GM12878 (cell line): Measurements from ENCODE around the gene TMEM255A. TPM values are rescaled to one million over a fixed set of nuclear protein-coding genes. Genes with fewer than 3 reads are reported as not detected.

ENCODE experiments used
- ATAC-seq: fragments of 200-7000 bp; cut with Tn5 transposase; 3 replicates; pipeline ENCODE4 v1.9.1; 2020; ENCODE audit warnings: mild to moderate bottlenecking, moderate library complexity
- BruUV-seq: library from RNA; stranded (reverse); fragments of 400-500 nt; replicated peaks from 2 replicates; lab custom pipeline; 2021; lab: Mats Ljungman, UMichigan
- CTCF ChIA-PET: fragments of 300-600 bp; sonication (Branson Sonifier 250); formaldehyde crosslinking; extraction: SDS; loops from one replicate; lab custom pipeline; 2021; ENCODE audit warnings: inconsistent platforms; lab: Yijun Ruan, JAX
- POLR2A ChIA-PET: fragments of 350-600 bp; formaldehyde crosslinking; extraction: SDS; loops from one replicate; lab custom pipeline; 2021; ENCODE audit warnings: inconsistent platforms; lab: Charles Lee
- RAD21 ChIA-PET: fragments of 300-600 bp; sonication (Branson Sonifier 250); formaldehyde crosslinking; loops from one replicate; lab custom pipeline; 2023; ENCODE audit warnings: antibody characterized with exemption; ENCODE audit not compliant: unreplicated experiment; lab: Charles Lee
- SMC1A ChIA-PET: fragments of 300-600 bp; sonication (Branson Sonifier 250); formaldehyde crosslinking; loops from one replicate; lab custom pipeline; 2023; ENCODE audit not compliant: unreplicated experiment, uncharacterized antibody; lab: Charles Lee
- DNase-seq: peaks from one replicate; pipeline ENCODE4 v3.0.0-alpha.2; 2011; ENCODE audit warnings: low read depth, low spot score
- FAIRE-seq: peaks from 3 replicates; lab custom pipeline; 2011; peaks lifted over from hg19 to GRCh38; lab: Jason Lieb, UNC
- H2AFZ ChIP-seq: 2 replicates; pipeline ENCODE4 v1.6.0; 2011; ENCODE audit warnings: low read depth, low read length, control low read depth; ENCODE audit not compliant: control insufficient read depth
- H3K27ac ChIP-seq: 2 replicates; pipeline ENCODE4 v1.5.1; 2011; ENCODE audit warnings: control low read depth; ENCODE audit not compliant: control insufficient read depth, insufficient read depth
- H3K27me3 ChIP-seq, 2 experiments: replicated peaks in 1 of 2; 2 replicates each; pipeline versions ENCODE4 v1.6.0 to v1.6.1; 2011; ENCODE audit warnings: low read length in 1 of 2; ENCODE audit not compliant: control insufficient read depth in 2 of 2, insufficient read depth in 2 of 2
- H3K36me3 ChIP-seq, 2 experiments: 2 replicates each; pipeline ENCODE4 v1.5.1; 2011; ENCODE audit warnings: low read length in 1 of 2; ENCODE audit not compliant: control insufficient read depth in 2 of 2, insufficient read depth in 2 of 2
- H3K4me1 ChIP-seq: 2 replicates; pipeline ENCODE4 v1.6.1; 2011; ENCODE audit warnings: mild to moderate bottlenecking, low read length, moderate library complexity, mixed read lengths; ENCODE audit not compliant: control insufficient read depth, insufficient read depth
- H3K4me2 ChIP-seq: 2 replicates; pipeline ENCODE4 v1.6.0; 2011; ENCODE audit warnings: control low read depth; ENCODE audit not compliant: control insufficient read depth, insufficient read depth
- H3K4me3 ChIP-seq: fragments of 200-600 bp; sonication (generic); 2 replicates; pipeline ENCODE4 v1.5.1; 2016
- H3K79me2 ChIP-seq: 2 replicates; pipeline ENCODE4 v1.6.0; 2011; ENCODE audit warnings: low read length; ENCODE audit not compliant: control insufficient read depth, insufficient read depth
- H3K9ac ChIP-seq: 2 replicates; pipeline ENCODE4 v1.8.0; 2011; ENCODE audit warnings: low read length, control low read depth, mixed read lengths; ENCODE audit not compliant: control insufficient read depth, insufficient read depth
- H3K9me3 ChIP-seq: replicated peaks from 3 replicates; pipeline ENCODE4 v1.5.1; 2011; ENCODE audit warnings: mild to moderate bottlenecking, low read length; ENCODE audit not compliant: control insufficient read depth, insufficient read depth
- H4K20me1 ChIP-seq: 2 replicates; pipeline ENCODE4 v1.6.0; 2011; ENCODE audit not compliant: control insufficient read depth, insufficient read depth
- BACH1 ChIP-seq: fragments of 450-650 bp; IDR thresholded peaks from 2 replicates; pipeline ENCODE4 v1.6.1; 2017; ENCODE audit warnings: mild to moderate bottlenecking, borderline replicate concordance
- CBFB ChIP-seq: IDR thresholded peaks from 2 replicates; pipeline ENCODE4 v1.6.1; 2016; ENCODE audit warnings: antibody characterized with exemption, low read depth
- ELK1 ChIP-seq: IDR thresholded peaks from 2 replicates; pipeline ENCODE4 v1.6.1; 2012; ENCODE audit warnings: low read depth, low read length, improper control_type of control experiment
- ESRRA ChIP-seq: IDR thresholded peaks from 2 replicates; pipeline ENCODE4 v1.6.1; 2012; ENCODE audit warnings: mild to moderate bottlenecking, low read length, improper control_type of control experiment
- FOXM1 ChIP-seq: IDR thresholded peaks from 2 replicates; pipeline ENCODE4 v1.6.1; 2012; ENCODE audit warnings: low read depth, mild to moderate bottlenecking, inconsistent platforms, low read length, moderate library complexity
- IKZF1 ChIP-seq: fragments of 450-650 bp; conservative IDR thresholded peaks from 2 replicates; pipeline ENCODE4 v1.6.1; 2017; ENCODE audit warnings: antibody characterized with exemption, mild to moderate bottlenecking
- IKZF2 ChIP-seq, 2 experiments: fragments of 450-650 bp; IDR thresholded peaks; 2 replicates each; pipeline ENCODE4 v1.6.1; 2017; ENCODE audit warnings: mild to moderate bottlenecking in 2 of 2, moderate library complexity in 2 of 2
- JUNB ChIP-seq: IDR thresholded peaks from 2 replicates; pipeline ENCODE4 v1.6.1; 2016; ENCODE audit warnings: antibody characterized with exemption, mild to moderate bottlenecking
- KLF5 ChIP-seq: fragments of 450-650 bp; IDR thresholded peaks from 2 replicates; pipeline ENCODE4 v1.6.1; 2014; ENCODE audit warnings: mild to moderate bottlenecking; ENCODE audit not compliant: partially characterized antibody
- NFYB ChIP-seq: IDR thresholded peaks from 2 replicates; pipeline ENCODE4 v1.6.1; 2011; ENCODE audit warnings: low read depth, mild to moderate bottlenecking, low read length, improper control_type of control experiment, moderate library complexity; ENCODE audit not compliant: insufficient read depth
- PML ChIP-seq: IDR thresholded peaks from 2 replicates; pipeline ENCODE4 v1.6.1; 2012; ENCODE audit warnings: low read length, inconsistent platforms
- POU2F2 ChIP-seq: IDR thresholded peaks from 3 replicates; pipeline ENCODE4 v1.6.1; 2011; ENCODE audit warnings: low read depth, mild to moderate bottlenecking, low read length, borderline replicate concordance
- SKIL ChIP-seq: fragments of 450-650 bp; IDR thresholded peaks from 2 replicates; pipeline ENCODE4 v1.6.1; 2017; ENCODE audit warnings: mild to moderate bottlenecking, low read depth, inconsistent platforms; ENCODE audit not compliant: poor library complexity, severe bottlenecking
- SMAD5 ChIP-seq: IDR thresholded peaks from 2 replicates; pipeline ENCODE4 v1.6.1; 2016; ENCODE audit warnings: antibody characterized with exemption, low read depth
- STAT1 ChIP-seq: fragments of 450-650 bp; conservative IDR thresholded peaks from 2 replicates; pipeline ENCODE4 v1.6.1; 2014; ENCODE audit warnings: antibody characterized with exemption, mild to moderate bottlenecking
- SUPT20H ChIP-seq: IDR thresholded peaks from 2 replicates; pipeline ENCODE4 v1.6.1; 2011; ENCODE audit warnings: low read depth, mild to moderate bottlenecking, low read length, moderate library complexity, borderline replicate concordance; ENCODE audit not compliant: control insufficient read depth
- SUZ12 ChIP-seq: fragments of 200-600 bp; sonication (generic); IDR thresholded peaks from one replicate; pipeline ENCODE4 v1.6.1; 2018; ENCODE audit warnings: antibody characterized with exemption, mild to moderate bottlenecking; ENCODE audit not compliant: unreplicated experiment
- USF1 ChIP-seq: IDR thresholded peaks from 2 replicates; pipeline ENCODE4 v1.6.1; 2011; ENCODE audit warnings: borderline replicate concordance, low read depth, mild to moderate bottlenecking, moderate library complexity, mixed read lengths, low read length; ENCODE audit not compliant: insufficient read depth; ENCODE audit errors: extremely low read length
- ZNF207 ChIP-seq: fragments of 450-650 bp; IDR thresholded peaks from 2 replicates; pipeline ENCODE4 v1.6.1; 2014; ENCODE audit warnings: antibody characterized with exemption, mild to moderate bottlenecking, borderline replicate concordance
- WGBS: methylation state at CpG from one replicate; pipeline ENCODE4 v1.1.6; 2016; ENCODE audit warnings: low lambda C conversion rate; ENCODE audit not compliant: insufficient replicate concordance, insufficient coverage; ENCODE audit errors: missing lambda C conversion rate; 5-methylcytosine and 5-hydroxymethylcytosine counted together
- in situ Hi-C: fragments of 300-500 bp; cut with MboI; formaldehyde crosslinking; loops from 9 replicates; pipeline ENCODE4 v1.14.3; 2018; ENCODE audit warnings: mixed read lengths
- intact Hi-C: fragments of 100-400 bp; cut with micrococcal nuclease; formaldehyde crosslinking; loops from one replicate; pipeline ENCODE4 v1.14.2; 2022; ENCODE audit not compliant: unreplicated experiment
- polyA plus RNA-seq, 11 experiments: library from polyadenylated mRNA; depleted of rRNA in 4 of 11; unstranded in 6 of 11; stranded (reverse) in 5 of 11; fragments of >200 nt; fragmentation: Nextera tagmentation in 4 of 11; fragmentation: Illumina TruSeq in 1 of 11; extraction: Ambion mirVana in 4 of 11; extraction: Trizol in 1 of 11; gene quantifications; 1 replicate in 1 of 11; 2 replicates in 10 of 11; pipeline versions ENCODE4 v1.2.1 to v1.2.3, GENCODE V29; 2011 to 2016; ENCODE audit warnings: inconsistent platforms in 2 of 11, missing spikeins in 2 of 11, low read depth in 1 of 11
- total RNA-seq, 4 experiments: library from RNA; depleted of rRNA in 3 of 4; stranded (reverse); fragments of >200 nt in 3 of 4; fragmentation: Illumina TruSeq in 1 of 4; extraction: Trizol in 1 of 4; gene quantifications; 2 replicates each; pipeline versions ENCODE4 v1.2.1 to v1.2.3, GENCODE V29; 2013 to 2021

Gene TMEM255A
- total and polyA plus RNA-seq, 10 of the 15 experiments (the other 5 are each of a cell fraction or from before 2014, with no cell fraction given), result 0.90 to 5.4 (median 1.3) TPM

- no peak overlapping the region for H3K9ac ChIP-seq
- H4K20me1 ChIP-seq, result no peaks in the 10 kb centered on the region
- no peaks in the 10 kb centered on the region; the same call in 1 of the 2 replicates for H3K4me1 ChIP-seq
- ATAC-seq (no peak), FAIRE-seq (no peak), DNase-seq (no peak)
- 41% methylated on average over 10 of the region's 10 CpGs for WGBS
- H3K27me3 ChIP-seq, result no peaks in the 10 kb centered on the region
- no TSS peak for BruUV-seq
- RAD21 ChIA-PET, result no interaction called here
- no peak overlapping the region for H3K27ac ChIP-seq
- in situ Hi-C loops, result no loop called here
- H3K79me2 ChIP-seq, result no peaks in the 10 kb centered on the region
- H3K4me3 ChIP-seq, result no peak overlapping the region
- CTCF ChIA-PET, result interaction anchor here (1.5 kb wide), 1 partner anchor 12 kb away, joined by 3 read pairs; no protein-coding TSS in a partner anchor
- H2AFZ ChIP-seq, result no peak overlapping the region
- H3K4me2 ChIP-seq, result no peak overlapping the region
- no peaks in the 10 kb centered on the region for H3K36me3 ChIP-seq
- no peaks in the 10 kb centered on the region for H3K9me3 ChIP-seq
- intact Hi-C loops, result no loop called here
- SMC1A ChIA-PET, result interaction anchor here (1.2 kb wide), 1 partner anchor 25 kb away, joined by 3 read pairs; no protein-coding TSS in a partner anchor
- POLR2A ChIA-PET, result no interaction called here
- TF ChIP-seq ESRRA (no peak), IKZF2 (IDR thresholded peaks at IDR 0.05) (no peak), POU2F2 (no peak), SKIL (no peak), SUZ12 (no peak), ZNF207 (no peak), BACH1 (no peak), ELK1 (no peak), KLF5 (no peak), STAT1 (no peak), NFYB (no peak), SMAD5 (no peak), JUNB (no peak), CBFB (no peak), SUPT20H (no peak), FOXM1 (no peak), USF1 (no peak), PML (no peak), IKZF1 (no peak)
Measured at GRCh38 chrX:120281021-120281624, 30.1 kb downstream of the TMEM255A start.
